GM18507 (cell line): ENCODE data around the gene OGFOD2.
"Not testable (repeated sequence)": the region's sequence is repeated elsewhere in the genome, so short reads cannot be mapped to it uniquely, and the experiment has no call there.

Experiments
- DNase-seq: peaks from one replicate; pipeline ENCODE4 v3.0.0; 2011; ENCODE audit warnings: low read depth; ENCODE audit not compliant: insufficient read length; ENCODE audit errors: extremely low spot score
- FAIRE-seq: peaks from 2 replicates; lab custom pipeline; 2011; peaks lifted over from hg19 to GRCh38; lab: Jason Lieb, UNC

OGFOD2 gene

GRCh38 chr12:122997343-122998250 is 22.6 kb downstream of the OGFOD2 start:
- DNase-seq (no peak), FAIRE-seq (no peak)

- FAIRE-seq, result no peak
- no peak for DNase-seq
Measured at GRCh38 chr12:122998316-122998715, 23.3 kb downstream of the OGFOD2 start.

GRCh38 chr12:122999196-122999946 is 24.3 kb downstream of the OGFOD2 start:
- DNase-seq, result no peak
- no peak for FAIRE-seq

- FAIRE-seq, result no peak
- DNase-seq, result no peak
Measured at GRCh38 chr12:122999986-123000420, 25.0 kb downstream of the OGFOD2 start.

- no peak for FAIRE-seq
Measured at GRCh38 chr12:123000578-123000977, 25.5 kb downstream of the OGFOD2 start.

GRCh38 chr12:123001464-123001863 is 26.4 kb downstream of the OGFOD2 start:
- no peak for FAIRE-seq
- DNase-seq, result no peak

More at GRCh38 chr12:123000578-123000977, 25.5 kb downstream of the OGFOD2 start:
- DNase-seq, result no peak

GRCh38 chr12:123003257-123003656 is 28.2 kb downstream of the OGFOD2 start:
- no peak for DNase-seq
- no peak for FAIRE-seq

- DNase-seq, result no peak
- no peak for FAIRE-seq
Measured at GRCh38 chr12:123004287-123004686, 29.2 kb downstream of the OGFOD2 start.

GRCh38 chr12:123005081-123005626 is 30.1 kb downstream of the OGFOD2 start:
- no peak for DNase-seq
- FAIRE-seq, result no peak

GRCh38 chr12:123006977-123007376 is 31.9 kb downstream of the OGFOD2 start:
- no peak for DNase-seq
- no peak for FAIRE-seq

GRCh38 chr12:123010110-123010509 is 35.1 kb downstream of the OGFOD2 start:
- FAIRE-seq, result no peak

GRCh38 chr12:123010681-123011080 is 35.6 kb downstream of the OGFOD2 start:
- FAIRE-seq, result no peak
- no peak for DNase-seq

More at GRCh38 chr12:123010110-123010509, 35.1 kb downstream of the OGFOD2 start:
- no peak for DNase-seq

- DNase-seq, result no peak
- no peak for FAIRE-seq
Measured at GRCh38 chr12:123011701-123012100, 36.7 kb downstream of the OGFOD2 start.

- DNase-seq (no peak), FAIRE-seq (no peak)
Measured at GRCh38 chr12:123013185-123014095, 38.4 kb downstream of the OGFOD2 start.

- not testable (repeated sequence) for FAIRE-seq, DNase-seq
Measured at GRCh38 chr12:123014473-123014872, 39.4 kb downstream of the OGFOD2 start.

GRCh38 chr12:123017753-123018152 is 42.7 kb downstream of the OGFOD2 start:
- FAIRE-seq (no peak), DNase-seq (no peak)

- FAIRE-seq, result no peak
- no peak for DNase-seq
Measured at GRCh38 chr12:123019841-123020138, 44.7 kb downstream of the OGFOD2 start.

- DNase-seq (no peak), FAIRE-seq (no peak)
Measured at GRCh38 chr12:123021688-123022604, 46.9 kb downstream of the OGFOD2 start.
